Fibroblast of lung (primary cell): ENCODE data around the gene MOB1B. TPM values are rescaled to one million over a fixed set of nuclear protein-coding genes. Genes with fewer than 3 reads are reported as not detected.
A peak's percentile ranks its signal among the peaks of the same experiment; 100 is the strongest.

ENCODE experiments used
- DNase-seq, 2 donors: peaks; one replicate each; pipeline versions ENCODE4 v3.0.0 to v3.0.0-alpha.2; 2010; ENCODE audit warnings: low read depth in 2 of 2
- H2AFZ ChIP-seq: 2 replicates; pipeline ENCODE4 v1.5.1; 2012; ENCODE audit warnings: low read length, control low read depth, inconsistent platforms
- H3K27ac ChIP-seq: 2 replicates; pipeline ENCODE4 v1.5.1; 2011; ENCODE audit warnings: low read length, control low read depth; ENCODE audit not compliant: insufficient read depth
- H3K27me3 ChIP-seq: 2 replicates; pipeline ENCODE4 v1.5.1; 2011; ENCODE audit warnings: mild to moderate bottlenecking, low read length; ENCODE audit not compliant: control insufficient read depth, insufficient read depth
- H3K36me3 ChIP-seq: 2 replicates; pipeline ENCODE4 v1.5.1; 2011; ENCODE audit warnings: low read length; ENCODE audit not compliant: control insufficient read depth, insufficient read depth
- H3K4me1 ChIP-seq: 2 replicates; pipeline ENCODE4 v1.5.1; 2011; ENCODE audit warnings: low read length; ENCODE audit not compliant: control insufficient read depth, insufficient read depth; ENCODE audit errors: extremely low read depth
- H3K4me2 ChIP-seq: 2 replicates; pipeline ENCODE4 v1.5.1; 2011; ENCODE audit warnings: low read length, control low read depth; ENCODE audit not compliant: insufficient read depth; ENCODE audit errors: extremely low read depth
- H3K4me3 ChIP-seq, 4 experiments: fragments of 200-600 bp in 1 of 4; sonication (generic) in 1 of 4; replicated peaks in 1 of 4; 2 replicates each; pipeline ENCODE4 v1.5.1; 2011 to 2016; ENCODE audit warnings: low read length in 4 of 4, low read depth in 3 of 4, mild to moderate bottlenecking in 3 of 4, control low read depth in 2 of 4, inconsistent platforms in 1 of 4, mixed read lengths in 1 of 4; ENCODE audit not compliant: insufficient read depth in 1 of 4; ENCODE audit errors: control extremely low read depth in 1 of 4
- H3K79me2 ChIP-seq: 2 replicates; pipeline ENCODE4 v1.5.1; 2012; ENCODE audit warnings: mild to moderate bottlenecking, low read length, inconsistent platforms; ENCODE audit not compliant: control insufficient read depth, insufficient read depth
- H3K9ac ChIP-seq: 2 replicates; pipeline ENCODE4 v1.5.1; 2011; ENCODE audit warnings: mild to moderate bottlenecking, low read length, control low read depth; ENCODE audit not compliant: insufficient read depth
- H3K9me3 ChIP-seq: 2 replicates; pipeline ENCODE4 v1.5.1; 2012; ENCODE audit warnings: low read depth, low read length; ENCODE audit not compliant: control insufficient read depth, insufficient read depth
- H4K20me1 ChIP-seq: 2 replicates; pipeline ENCODE4 v1.5.1; 2011; ENCODE audit warnings: low read length; ENCODE audit not compliant: control insufficient read depth, insufficient read depth; ENCODE audit errors: extremely low read depth
- EZH2 ChIP-seq: IDR thresholded peaks from 2 replicates; pipeline ENCODE4 v1.5.1; 2012; ENCODE audit warnings: low read length, control low read depth, mild to moderate bottlenecking; ENCODE audit errors: missing control alignments
- polyA plus RNA-seq, 2 donors: library from polyadenylated mRNA; depleted of rRNA in 1 of 2; stranded (reverse) in 1 of 2; unstranded in 1 of 2; fragments of >200 nt; gene quantifications; 2 replicates each; pipeline ENCODE4 v1.2.1, GENCODE V29; 2011 to 2012; ENCODE audit warnings: missing spikeins in 1 of 2
- total RNA-seq: library from RNA; depleted of rRNA; stranded (reverse); fragments of >200 nt; gene quantifications from 2 replicates; pipeline ENCODE4 v1.2.1, GENCODE V29; 2014
- TF ChIP-seq, protein P1 (sequence below), 2 donors: IDR thresholded peaks in 1 of 2; conservative IDR thresholded peaks in 1 of 2; 1 replicate in 1 of 2; 2 replicates in 1 of 2; pipeline ENCODE4 v1.5.1; 2011 to 2012; ENCODE audit warnings: low read length in 2 of 2, control low read depth in 1 of 2, inconsistent platforms in 1 of 2, low read depth in 1 of 2, mild to moderate bottlenecking in 1 of 2

MOB1B gene
- total and polyA plus RNA-seq, 2 donors (not counting 1 experiment from before 2014, with no cell fraction given), result 17.5 to 20.7 TPM

DNA sequence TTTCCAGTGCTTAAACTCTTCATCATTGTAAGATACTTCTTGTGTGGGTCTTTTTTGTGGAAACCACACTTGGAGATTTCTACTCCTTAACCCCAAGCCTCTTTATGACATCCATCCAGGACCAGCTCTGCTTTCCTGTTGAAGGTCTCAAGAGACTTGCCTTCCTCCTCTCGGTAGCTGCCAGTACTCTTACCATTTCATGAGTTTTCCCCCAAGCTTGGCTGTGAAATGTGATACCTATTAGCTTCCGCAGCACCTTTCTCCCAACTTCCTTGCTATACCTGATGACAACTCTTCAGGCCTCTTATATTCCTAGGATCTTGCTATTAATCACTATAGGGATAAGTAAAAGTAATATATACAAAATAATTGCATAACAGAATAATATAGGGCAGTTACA, 89.4 kb downstream of the MOB1B start:
- Histone ChIP-seq H3K27ac (no peak overlapping the region), H3K9me3 (no peaks in the 10 kb centered on the region), H3K27me3 (no peaks in the 10 kb centered on the region), H2AFZ (no peak overlapping the region), H4K20me1 (no peaks in the 10 kb centered on the region), H3K4me1 (peaks cover 2% of the 10 kb centered on the region), H3K4me2 (no peak overlapping the region), H3K36me3 (no peaks in the 10 kb centered on the region), H3K9ac (no peak overlapping the region), H3K79me2 (peaks cover 26% of the 10 kb centered on the region), H3K4me3 (no peak overlapping the region)
- DNase-seq, result no peak
- TF ChIP-seq, protein P1, sequence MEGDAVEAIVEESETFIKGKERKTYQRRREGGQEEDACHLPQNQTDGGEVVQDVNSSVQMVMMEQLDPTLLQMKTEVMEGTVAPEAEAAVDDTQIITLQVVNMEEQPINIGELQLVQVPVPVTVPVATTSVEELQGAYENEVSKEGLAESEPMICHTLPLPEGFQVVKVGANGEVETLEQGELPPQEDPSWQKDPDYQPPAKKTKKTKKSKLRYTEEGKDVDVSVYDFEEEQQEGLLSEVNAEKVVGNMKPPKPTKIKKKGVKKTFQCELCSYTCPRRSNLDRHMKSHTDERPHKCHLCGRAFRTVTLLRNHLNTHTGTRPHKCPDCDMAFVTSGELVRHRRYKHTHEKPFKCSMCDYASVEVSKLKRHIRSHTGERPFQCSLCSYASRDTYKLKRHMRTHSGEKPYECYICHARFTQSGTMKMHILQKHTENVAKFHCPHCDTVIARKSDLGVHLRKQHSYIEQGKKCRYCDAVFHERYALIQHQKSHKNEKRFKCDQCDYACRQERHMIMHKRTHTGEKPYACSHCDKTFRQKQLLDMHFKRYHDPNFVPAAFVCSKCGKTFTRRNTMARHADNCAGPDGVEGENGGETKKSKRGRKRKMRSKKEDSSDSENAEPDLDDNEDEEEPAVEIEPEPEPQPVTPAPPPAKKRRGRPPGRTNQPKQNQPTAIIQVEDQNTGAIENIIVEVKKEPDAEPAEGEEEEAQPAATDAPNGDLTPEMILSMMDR (conservative IDR thresholded peaks at IDR 0.05 in 1 of 2, IDR thresholded peaks at IDR 0.05 in 1 of 2; ENCODE audit: low read depth in 1 of 2, low read length in 2 of 2), result no peak
- no peak for TF ChIP-seq EZH2

GRCh38 chr4:70992391-70992881, 90.3 kb downstream of the MOB1B start:
- no peak overlapping the region for H2AFZ ChIP-seq
- H3K4me2 ChIP-seq, result peak overlapping the region; percentile 94
- H3K4me1 ChIP-seq, result peaks cover 4% of the 10 kb centered on the region
- no peaks in the 10 kb centered on the region for H4K20me1 ChIP-seq
- H3K4me3 ChIP-seq, result peak overlapping the region; percentile 51 to 85 (median 80)
- DNase-seq, result no peak
- no peak for TF ChIP-seq EZH2
- TF ChIP-seq, protein P1 (conservative IDR thresholded peaks at IDR 0.05 in 1 of 2, IDR thresholded peaks at IDR 0.05 in 1 of 2; ENCODE audit: low read depth in 1 of 2, low read length in 2 of 2), result no peak
- H3K9ac ChIP-seq, result no peak overlapping the region
- H3K27me3 ChIP-seq, result no peaks in the 10 kb centered on the region
- H3K9me3 ChIP-seq, result no peaks in the 10 kb centered on the region
- H3K27ac ChIP-seq, result peak overlapping the region; percentile 91
- no peaks in the 10 kb centered on the region for H3K36me3 ChIP-seq
- peaks cover 34% of the 10 kb centered on the region for H3K79me2 ChIP-seq

DNA sequence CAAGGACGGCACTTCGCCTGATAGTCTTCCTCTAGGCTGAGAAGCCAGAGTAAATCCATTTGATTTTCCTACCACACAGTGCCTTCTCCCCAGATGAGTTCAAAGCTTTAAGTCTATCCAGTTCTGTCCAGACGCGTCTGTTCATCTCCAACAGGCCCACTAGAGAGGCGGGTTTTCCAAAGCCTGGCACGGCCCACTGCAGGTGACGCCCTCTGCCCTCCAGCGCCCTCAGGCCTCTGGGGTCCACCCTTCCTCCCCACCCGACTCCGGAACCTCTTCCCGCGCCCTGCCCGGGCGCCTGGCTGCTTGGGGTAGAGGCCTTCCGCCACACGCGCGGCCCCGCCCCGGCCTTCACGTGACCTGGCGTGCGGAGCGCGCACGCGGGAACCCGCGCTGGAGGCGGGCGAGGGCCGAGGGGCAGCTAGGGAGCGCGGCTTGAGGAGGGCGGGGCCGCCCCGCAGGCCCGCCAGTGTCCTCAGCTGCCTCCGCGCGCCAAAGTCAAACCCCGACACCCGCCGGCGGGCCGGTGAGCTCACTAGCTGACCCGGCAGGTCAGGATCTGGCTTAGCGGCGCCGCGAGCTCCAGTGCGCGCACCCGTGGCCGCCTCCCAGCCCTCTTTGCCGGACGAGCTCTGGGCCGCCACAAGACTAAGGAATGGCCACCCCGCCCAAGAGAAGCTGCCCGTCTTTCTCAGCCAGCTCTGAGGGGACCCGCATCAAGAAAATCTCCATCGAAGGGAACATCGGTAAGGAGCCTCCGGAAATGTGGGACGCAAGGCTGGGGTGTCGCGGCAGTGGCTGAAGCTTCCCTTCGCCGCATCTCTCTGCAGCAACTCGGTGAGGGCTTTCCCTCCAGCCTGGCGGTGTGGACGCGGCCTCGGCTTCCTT, 91.3 kb downstream of the MOB1B start, which contains the start of gene DCK:
Gene DCK, plus strand, starts transcription at position 469 of the 888 bp plus-strand sequence. Its CDS starts 187 bp downstream, at position 656.
- Histone ChIP-seq H3K79me2 (peaks cover 36% of the 10 kb centered on the region), H3K27me3 (no peaks in the 10 kb centered on the region), H3K9me3 (no peaks in the 10 kb centered on the region), H3K27ac (peak within 1 kb of the TSS; percentile 91), H3K4me2 (peak within 1 kb of the TSS; percentile 94), H3K36me3 (no peaks in the 10 kb centered on the region), H4K20me1 (no peaks in the 10 kb centered on the region), H3K9ac (peak within 1 kb of the TSS; percentile 75), H3K4me3 (peak within 1 kb of the TSS; percentile 51 to 85 (median 80)), H2AFZ (peak within 1 kb of the TSS; percentile 88), H3K4me1 (peaks cover 4% of the 10 kb centered on the region)
- peak; percentile 90 to 91 for DNase-seq
- no peak for TF ChIP-seq EZH2
- TF ChIP-seq, protein P1 (conservative IDR thresholded peaks at IDR 0.05 in 1 of 2, IDR thresholded peaks at IDR 0.05 in 1 of 2; ENCODE audit: low read depth in 1 of 2, low read length in 2 of 2), result no peak
